Esophagus squamous epithelium (tissue), 4 donors: ENCODE data around the gene PRKCA.

Experiments used
- CTCF ChIP-seq, 6 experiments: fragments of 450-650 bp in 4 of 6; fragments of 200-600 bp in 2 of 6; sonication (generic) in 2 of 6; IDR thresholded peaks; one replicate each; pipeline ENCODE4 v1.5.1; 2016 to 2019; ENCODE audit warnings: antibody characterized with exemption in 6 of 6, mild to moderate bottlenecking in 4 of 6, moderate library complexity in 4 of 6
- POLR2A ChIP-seq, 4 donors: fragments of 450-650 bp; IDR thresholded peaks; one replicate each; pipeline ENCODE4 v1.6.1; 2017; ENCODE audit warnings: antibody characterized with exemption in 4 of 4, mild to moderate bottlenecking in 4 of 4, moderate library complexity in 3 of 4

GRCh38 chr17:66763056-66763455, 460.6 kb downstream of the PRKCA start:
- TF ChIP-seq CTCF (IDR thresholded peaks at IDR 0.05) (no peak), POLR2A (IDR thresholded peaks at IDR 0.05) (no peak)
